ENCODE data around the gene DMRTA2.
"Not testable (repeated sequence)": the region's sequence is repeated elsewhere in the genome, so short reads cannot be mapped to it uniquely, and the experiment has no call there.

DMRTA2 gene

GRCh38 chr1:50422675-50422945, 633 bp downstream of the DMRTA2 start:
- no peak for DNase-seq

GRCh38 chr1:50421768-50422674, 1.2 kb downstream of the DMRTA2 start:
- DNase-seq: no peak

DNA sequence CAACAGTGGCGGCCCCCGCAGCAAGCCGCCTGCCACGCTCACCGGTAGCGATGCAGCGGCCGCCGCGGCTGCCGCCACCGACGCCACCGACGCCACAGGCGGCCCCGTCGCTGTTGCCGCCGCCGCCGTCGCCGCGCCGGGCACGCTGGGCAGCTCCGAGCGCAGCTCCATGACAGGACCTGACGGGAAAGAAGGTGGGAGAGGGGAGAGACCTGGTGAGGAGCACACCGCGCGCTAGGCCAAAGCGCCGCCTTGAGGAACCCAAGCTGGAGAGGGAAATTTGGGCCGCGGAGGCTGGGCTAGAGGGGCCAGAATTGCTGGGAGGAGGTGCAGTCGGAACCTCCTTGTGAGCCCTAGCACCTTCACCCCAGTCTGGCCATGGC, 1.9 kb downstream of the DMRTA2 start:
- DNase-seq: no peak

DNA sequence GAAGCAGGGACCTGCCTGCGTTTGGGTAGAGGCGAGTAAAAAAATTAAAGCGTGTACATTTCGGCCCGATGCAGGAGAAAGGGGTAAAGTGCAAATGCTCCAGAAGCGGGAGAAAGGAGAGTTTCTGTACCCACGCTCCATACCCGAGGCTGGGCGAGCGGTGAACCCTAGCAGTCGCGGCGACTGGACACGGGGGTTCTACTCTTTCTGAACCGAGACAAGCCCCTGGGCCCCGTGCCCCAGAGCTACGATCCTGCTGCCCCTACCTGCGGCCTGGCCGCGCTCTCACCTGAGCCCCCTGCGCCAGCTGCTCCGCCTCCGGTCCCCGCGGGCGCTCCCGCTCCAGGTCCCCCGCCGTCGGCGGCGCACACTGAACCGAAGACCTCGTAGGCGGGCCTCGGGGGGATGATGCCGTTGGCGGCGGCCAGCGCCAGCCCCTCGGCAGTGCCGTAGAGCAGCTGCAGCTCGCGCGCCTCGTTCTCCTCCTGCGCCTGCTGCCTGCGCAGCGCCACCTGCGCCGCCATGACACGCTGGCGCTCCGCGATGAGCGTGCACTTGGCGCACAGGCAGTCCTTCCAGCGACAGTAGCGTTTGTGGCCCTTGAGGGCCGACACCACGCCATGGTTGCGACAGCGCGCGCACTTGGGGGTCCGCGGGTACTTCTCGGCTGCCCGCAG, 2.4 kb downstream of the DMRTA2 start:
- no peak for DNase-seq

DNA sequence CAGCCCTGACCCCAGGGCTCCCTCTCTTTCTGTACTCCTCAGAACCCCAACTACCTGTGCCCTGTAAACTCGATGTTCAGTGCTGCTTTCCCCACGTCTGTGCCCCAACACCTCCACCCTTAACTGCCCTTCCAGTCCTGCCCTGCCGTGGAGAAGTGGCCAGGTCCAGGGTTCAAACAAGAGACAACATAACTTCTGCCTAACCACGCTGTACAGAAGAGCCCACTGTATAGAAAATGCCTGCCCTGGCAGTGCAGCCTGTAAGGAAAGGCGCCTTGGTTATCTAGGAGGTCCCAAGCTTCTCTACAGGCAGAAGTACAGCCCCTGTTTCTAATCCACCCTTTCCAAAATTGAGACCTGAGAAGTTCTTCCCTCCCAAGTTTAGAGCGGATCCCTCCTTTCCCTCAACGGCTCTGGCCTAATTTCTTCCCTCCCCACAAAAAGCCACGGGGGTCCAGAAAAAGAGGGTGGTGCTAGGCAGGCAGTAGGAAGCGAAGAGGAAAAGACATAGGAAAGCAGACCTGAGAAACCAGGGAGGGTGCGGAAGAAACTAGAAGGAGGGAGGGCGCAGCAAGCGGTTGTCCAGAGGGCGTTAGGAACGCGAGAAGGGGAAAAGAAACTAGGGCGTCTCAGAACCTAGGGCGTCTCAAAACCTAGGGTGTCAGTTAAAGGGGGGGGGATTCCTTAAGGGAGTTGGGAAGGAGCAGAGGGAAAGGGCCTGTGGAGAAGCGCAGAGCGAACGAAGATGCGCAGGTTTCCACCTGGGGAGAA, 3.2 kb downstream of the DMRTA2 start:
- no peak for DNase-seq

GRCh38 chr1:50419192-50419906, 3.9 kb downstream of the DMRTA2 start:
- DNase-seq: no peak

GRCh38 chr1:50418600-50419109, 4.6 kb downstream of the DMRTA2 start:
- peak; percentile 49 for DNase-seq

- no peak for DNase-seq
Measured at GRCh38 chr1:50417946-50418599, 5.2 kb downstream of the DMRTA2 start.

DNA sequence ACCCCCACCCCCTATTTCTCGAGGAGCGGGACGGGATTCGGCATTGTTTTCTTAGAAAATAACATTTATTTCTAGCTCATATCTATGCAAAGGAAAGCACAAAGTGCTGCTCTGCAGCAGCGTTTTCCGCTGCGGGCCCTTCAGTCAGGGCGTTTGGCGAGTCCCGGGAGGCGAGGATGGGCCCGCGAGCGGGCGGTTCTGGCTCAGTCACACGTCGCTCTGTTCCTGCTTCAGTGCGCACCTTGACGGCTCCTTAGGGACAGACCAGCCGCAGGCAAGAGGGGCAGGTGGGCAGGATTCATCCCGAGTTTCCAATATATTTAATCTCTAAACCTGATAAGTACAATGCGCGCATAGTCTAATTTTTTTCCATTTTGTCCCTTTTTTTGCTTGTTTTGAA, 5.7 kb downstream of the DMRTA2 start:
- DNase-seq: no peak

DNA sequence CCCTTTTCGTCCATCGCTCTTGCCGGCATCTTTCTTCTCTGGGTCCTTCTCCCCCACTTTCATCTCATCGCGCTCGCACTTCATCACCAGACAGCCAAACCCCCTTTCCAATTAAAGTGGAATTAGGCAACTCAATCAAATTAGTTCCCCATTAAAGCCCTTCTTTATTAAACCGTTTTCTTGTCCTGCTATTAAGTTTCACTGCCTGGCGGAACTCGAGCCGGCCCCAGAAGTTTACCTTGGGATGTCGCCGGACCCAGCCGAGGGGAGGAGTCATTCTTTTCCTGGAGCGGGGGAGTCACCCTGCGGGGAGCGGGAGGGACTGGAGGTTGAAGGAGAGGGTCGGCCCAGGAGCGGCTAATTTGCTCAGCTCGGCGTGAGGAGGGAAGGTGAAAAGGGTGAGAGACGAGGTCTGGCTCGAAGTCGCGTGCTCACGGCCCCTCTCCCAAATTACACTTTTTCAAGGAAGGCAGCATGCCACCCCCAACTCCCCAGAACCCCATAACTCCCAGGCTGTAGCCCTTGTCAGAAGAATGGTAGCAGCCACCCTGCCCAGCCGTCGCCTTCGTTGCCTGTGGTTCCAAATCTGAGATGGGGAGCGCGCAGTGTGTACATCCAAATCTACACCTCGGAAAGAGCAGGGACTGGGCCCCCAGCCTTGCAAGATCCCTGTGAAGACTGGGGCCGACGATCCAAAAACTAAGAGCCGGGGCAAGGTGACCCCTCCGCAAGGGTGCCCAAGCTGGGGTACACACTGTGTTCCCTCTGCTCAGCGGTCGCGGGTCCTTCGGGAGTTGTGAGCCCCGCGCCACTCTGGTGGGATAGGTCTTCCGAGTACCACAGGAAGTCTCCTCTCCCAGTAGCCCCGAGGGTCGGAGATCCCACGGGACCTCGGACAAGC, 6.4 kb downstream of the DMRTA2 start:
- peak; percentile 46 for DNase-seq

GRCh38 chr1:50416150-50416527, 7.1 kb downstream of the DMRTA2 start:
- no peak for DNase-seq

DNA sequence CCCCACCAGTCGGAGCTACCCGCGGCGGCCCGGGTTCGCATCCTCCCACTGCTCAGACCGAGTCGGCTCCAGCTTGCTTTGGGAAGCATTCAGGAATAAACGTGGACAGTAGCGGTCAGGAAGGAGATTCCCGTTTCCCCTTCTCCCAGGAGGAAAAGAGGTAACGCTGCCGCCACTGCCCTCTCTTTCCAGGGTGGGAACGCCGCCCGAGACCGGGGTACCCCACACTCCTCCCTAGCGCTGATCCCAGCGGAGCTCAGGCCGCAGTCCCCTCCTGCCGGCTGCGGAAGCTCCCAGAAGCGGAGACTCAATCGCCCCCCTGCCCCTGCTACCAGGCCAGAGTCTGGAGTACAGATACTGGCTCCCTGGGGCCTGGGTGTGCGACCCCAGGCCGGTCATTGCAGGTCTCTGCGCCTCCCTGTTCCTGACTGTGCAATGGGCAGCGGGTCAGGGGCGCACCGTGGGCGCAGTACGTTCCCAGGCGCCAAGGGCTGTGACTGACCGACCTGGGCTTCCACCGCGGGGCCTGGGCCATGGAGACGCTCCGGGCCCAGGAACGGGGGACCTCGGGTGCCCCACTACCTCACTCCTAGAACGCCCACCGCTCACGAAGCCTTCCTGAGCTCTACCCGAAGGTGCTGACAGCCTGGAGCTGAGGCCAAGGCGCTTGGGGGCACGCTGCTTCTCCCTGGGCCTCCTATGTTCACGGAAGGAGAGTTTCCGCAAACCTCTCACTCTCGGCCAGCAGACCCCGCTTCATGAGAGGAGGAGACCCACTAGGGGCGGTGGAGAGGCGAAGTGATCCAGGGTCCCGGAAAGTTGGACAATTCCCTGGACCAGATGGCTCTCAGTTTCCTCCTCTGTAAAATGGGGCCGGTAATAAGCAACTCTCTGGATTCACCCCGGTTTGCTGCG, 7.8 kb downstream of the DMRTA2 start:
- no peak for DNase-seq

DNA sequence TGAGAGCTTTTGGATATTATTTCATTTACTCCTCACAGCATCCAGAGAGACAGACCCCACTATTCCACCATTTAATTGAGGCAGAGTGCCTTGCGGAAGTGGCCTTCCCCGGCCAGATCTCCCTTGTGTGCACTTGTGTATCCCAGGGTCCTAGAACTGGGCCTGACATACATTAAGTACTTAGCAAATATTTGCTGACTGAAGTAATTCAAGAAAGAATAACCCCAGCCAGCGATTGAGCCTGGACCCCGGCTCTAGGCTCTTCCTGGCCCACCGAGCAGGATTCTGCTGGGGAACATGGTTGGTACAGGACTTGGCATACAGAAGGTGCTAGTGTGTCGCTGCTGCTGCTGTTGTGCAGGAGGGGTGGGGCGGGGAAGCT, 8.4 kb downstream of the DMRTA2 start:
- DNase-seq: no peak

DNA sequence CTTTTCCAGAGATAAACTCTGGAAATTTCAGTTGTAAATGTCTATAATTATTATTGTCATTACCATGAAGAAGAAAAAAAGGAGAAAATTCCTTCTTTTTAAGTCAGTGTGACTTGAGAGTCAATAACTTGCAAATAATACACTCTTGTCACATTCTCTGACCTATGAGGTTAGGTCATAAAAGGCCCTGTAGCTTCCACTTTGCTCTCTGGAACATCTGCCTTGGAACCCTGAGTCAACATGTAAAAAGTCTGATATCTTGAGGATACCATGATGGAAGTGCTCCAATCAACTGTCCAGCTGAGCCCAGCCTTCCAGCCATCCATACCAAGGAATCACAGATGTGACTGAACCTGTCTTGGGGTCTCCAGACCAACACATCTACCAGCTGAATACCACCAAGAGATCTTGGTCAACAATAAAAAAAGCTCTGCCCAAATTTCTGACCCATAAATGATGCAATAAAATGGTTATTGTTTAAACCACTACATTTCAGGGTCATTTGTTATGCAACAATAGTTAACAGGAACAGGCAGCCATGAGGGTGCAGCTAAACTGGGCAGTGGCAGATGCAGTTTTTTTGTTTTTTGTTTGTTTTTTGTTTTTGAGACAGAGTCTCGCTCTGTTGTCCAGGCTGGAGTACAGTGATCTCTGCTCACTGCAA, 10.3 kb downstream of the DMRTA2 start:
- DNase-seq: no peak

- no peak for DNase-seq
Measured at GRCh38 chr1:50405814-50406213, 17.4 kb downstream of the DMRTA2 start.

DNA sequence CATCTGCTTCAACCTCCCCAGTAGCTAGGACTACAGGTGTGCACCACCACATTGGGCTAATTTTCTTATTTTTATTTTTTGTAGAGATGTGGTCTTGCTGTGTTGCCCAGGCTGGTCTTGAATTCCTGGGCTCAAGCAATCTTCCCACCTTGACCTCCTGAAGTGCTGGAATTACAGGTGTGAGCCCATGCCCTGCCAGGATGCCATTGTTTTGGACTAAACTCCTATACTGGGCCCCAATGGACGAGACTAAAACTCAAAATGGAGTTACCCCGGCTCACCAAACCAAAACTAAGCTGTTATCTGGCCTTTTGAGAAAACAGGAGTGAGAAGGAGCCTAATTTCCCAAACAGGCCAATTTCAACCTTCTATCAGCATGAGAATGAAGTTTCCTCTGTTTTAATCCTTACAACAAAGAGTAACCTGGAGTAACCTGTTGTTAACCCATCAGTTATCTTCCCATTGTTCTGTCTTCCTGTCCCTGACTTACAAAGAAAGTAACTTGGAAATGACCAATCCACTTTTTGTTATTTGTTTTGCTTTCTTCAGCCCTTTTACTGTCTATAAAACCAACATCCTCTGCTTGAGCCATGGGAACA, 29.6 kb downstream of the DMRTA2 start:
- DNase-seq: no peak

- not testable (repeated sequence) for DNase-seq
Measured at GRCh38 chr1:50381551-50381950, 41.7 kb downstream of the DMRTA2 start.

DNA sequence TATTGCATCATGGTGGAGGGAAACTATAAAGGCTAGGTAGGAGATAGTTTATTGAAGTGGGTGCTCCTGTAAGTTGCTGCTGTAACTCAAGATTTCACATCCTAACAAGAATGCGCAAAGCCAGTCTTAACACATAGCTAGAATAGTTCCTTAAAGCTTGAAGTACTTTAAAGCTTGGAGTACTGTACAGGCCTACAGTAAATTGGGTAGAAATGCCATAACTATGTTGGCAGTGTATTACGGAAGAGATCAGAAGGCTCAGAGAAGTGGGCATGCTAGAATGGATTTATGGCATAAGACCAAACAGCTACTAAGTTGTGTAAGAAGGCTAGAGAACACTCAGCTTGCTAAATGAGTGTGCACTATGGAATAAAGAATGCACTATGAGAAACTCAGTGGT, 44.5 kb downstream of the DMRTA2 start:
- no peak for DNase-seq

DNA sequence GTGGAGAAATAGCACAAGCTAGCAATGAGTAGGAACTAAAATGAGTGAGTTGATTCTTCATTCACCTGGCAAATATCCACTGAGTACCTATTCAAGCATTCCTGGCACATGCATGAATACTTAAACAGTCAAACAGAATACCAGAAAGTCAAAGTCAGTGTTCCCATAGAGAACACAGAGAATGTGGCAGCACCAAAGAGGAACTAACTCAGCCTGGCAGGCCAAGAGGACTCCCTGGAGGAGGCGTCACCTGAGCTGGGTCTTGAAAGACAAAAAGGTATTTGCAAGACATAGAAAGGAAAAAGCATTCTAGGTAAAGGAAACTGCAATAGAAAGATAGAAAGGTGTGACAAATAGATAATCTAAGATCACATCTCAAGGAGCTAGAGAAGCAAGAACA, 49.7 kb downstream of the DMRTA2 start:
- no peak for DNase-seq

Measured in right forelimb (tissue), 1 donor.